ENCODE measurements around the gene EYS.

EYS gene

GRCh38 chr6:63790334-63790733, 1916.7 kb downstream of the EYS start:
- Mint-ChIP-seq H3K4me3 (no peak overlapping the region), H3K9me3 (no peaks in the 10 kb centered on the region), H3K4me1 (no peaks in the 10 kb centered on the region), H3K36me3 (ENCODE audit: insufficient read depth) (no peaks in the 10 kb centered on the region), H3K27me3 (peaks cover 4% of the 10 kb centered on the region), H3K27ac (ENCODE audit: low read depth) (no peak overlapping the region)
- ATAC-seq (replicated peaks; ENCODE audit: extremely low read depth, poor library complexity, severe bottlenecking) (no peak), DNase-seq (ENCODE audit: low spot score in 2 of 2) (no peak)

- DNase-seq (ENCODE audit: low spot score in 2 of 2) (no peak), ATAC-seq (replicated peaks; ENCODE audit: extremely low read depth, poor library complexity, severe bottlenecking) (no peak)
- Mint-ChIP-seq H3K4me3 (no peak overlapping the region), H3K27ac (ENCODE audit: low read depth) (no peak overlapping the region), H3K27me3 (peaks cover 9% of the 10 kb centered on the region), H3K36me3 (ENCODE audit: insufficient read depth) (no peaks in the 10 kb centered on the region), H3K9me3 (no peaks in the 10 kb centered on the region), H3K4me1 (no peaks in the 10 kb centered on the region)
Measured at GRCh38 chr6:63789699-63790098, 1917.3 kb downstream of the EYS start.

DNA sequence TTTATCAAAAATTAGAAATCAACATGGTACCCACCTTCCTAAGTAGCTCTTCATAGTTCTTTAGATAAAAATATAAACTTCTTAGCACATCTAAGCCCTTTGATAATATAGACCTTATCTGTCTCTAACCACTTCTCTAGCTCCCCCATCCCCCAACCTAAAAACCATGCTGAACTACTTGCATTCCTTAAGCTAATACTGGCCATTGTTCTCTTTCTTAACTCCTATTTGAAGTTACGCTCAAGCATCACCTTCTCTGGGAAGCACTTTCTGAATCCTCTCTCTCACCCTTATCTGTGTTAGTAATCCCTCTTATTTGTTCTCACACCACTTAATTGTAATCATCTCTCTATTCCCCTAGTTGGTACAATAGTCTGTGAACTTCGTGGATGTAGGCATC, 1918.5 kb downstream of the EYS start:
- DNase-seq (ENCODE audit: low spot score in 2 of 2) (no peak), ATAC-seq (replicated peaks; ENCODE audit: extremely low read depth, poor library complexity, severe bottlenecking) (no peak)
- peaks cover 9% of the 10 kb centered on the region for H3K27me3 Mint-ChIP-seq
- no peak overlapping the region for H3K4me3 Mint-ChIP-seq
- no peaks in the 10 kb centered on the region for H3K4me1 Mint-ChIP-seq
- H3K27ac Mint-ChIP-seq (ENCODE audit: low read depth): no peak overlapping the region
- no peaks in the 10 kb centered on the region for H3K36me3 Mint-ChIP-seq (ENCODE audit: insufficient read depth)
- no peaks in the 10 kb centered on the region for H3K9me3 Mint-ChIP-seq

DNA sequence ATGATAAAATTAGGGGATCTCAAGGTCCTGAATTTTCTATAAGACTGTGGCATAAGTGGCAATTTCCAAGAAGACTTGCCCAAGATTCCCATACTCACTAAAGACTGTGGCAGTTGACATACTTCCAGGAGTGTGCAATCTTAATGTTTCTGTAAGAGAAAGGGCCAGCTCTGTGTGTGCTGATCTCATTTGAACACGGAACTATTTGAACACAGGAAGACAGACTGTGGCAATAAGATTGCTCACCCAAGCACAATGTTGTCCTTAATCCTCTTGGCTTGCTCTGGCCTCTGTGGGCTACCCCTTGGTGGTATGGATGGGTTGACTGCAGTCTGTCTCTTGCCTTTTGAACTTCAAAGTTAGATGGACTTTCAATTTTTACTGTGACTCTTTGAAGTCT, 1920.0 kb downstream of the EYS start:
- Mint-ChIP-seq H3K36me3 (ENCODE audit: insufficient read depth) (no peaks in the 10 kb centered on the region), H3K4me3 (no peak overlapping the region), H3K9me3 (no peaks in the 10 kb centered on the region), H3K4me1 (no peaks in the 10 kb centered on the region), H3K27me3 (peaks cover 22% of the 10 kb centered on the region), H3K27ac (ENCODE audit: low read depth) (no peak overlapping the region)
- no peak for ATAC-seq (replicated peaks; ENCODE audit: extremely low read depth, poor library complexity, severe bottlenecking)
- DNase-seq (ENCODE audit: low spot score in 2 of 2): no peak

GRCh38 chr6:63785006-63785405, 1922.0 kb downstream of the EYS start:
- no peaks in the 10 kb centered on the region for H3K4me1 Mint-ChIP-seq

GRCh38 chr6:63783096-63783495, 1923.9 kb downstream of the EYS start:
- ATAC-seq (replicated peaks; ENCODE audit: extremely low read depth, poor library complexity, severe bottlenecking): no peak
- no peak overlapping the region for H3K27ac Mint-ChIP-seq (ENCODE audit: low read depth)
- H3K9me3 Mint-ChIP-seq: no peaks in the 10 kb centered on the region
- H3K4me3 Mint-ChIP-seq: no peak overlapping the region
- DNase-seq (ENCODE audit: low spot score in 2 of 2): no peak
- H3K4me1 Mint-ChIP-seq: no peaks in the 10 kb centered on the region
- H3K36me3 Mint-ChIP-seq (ENCODE audit: insufficient read depth): no peaks in the 10 kb centered on the region
- H3K27me3 Mint-ChIP-seq: peaks cover 30% of the 10 kb centered on the region

More at GRCh38 chr6:63785006-63785405, 1922.0 kb downstream of the EYS start:
- ATAC-seq (replicated peaks; ENCODE audit: extremely low read depth, poor library complexity, severe bottlenecking) (no peak), DNase-seq (ENCODE audit: low spot score in 2 of 2) (no peak)
- H3K27me3 Mint-ChIP-seq: peaks cover 30% of the 10 kb centered on the region
- no peak overlapping the region for H3K4me3 Mint-ChIP-seq
- no peaks in the 10 kb centered on the region for H3K36me3 Mint-ChIP-seq (ENCODE audit: insufficient read depth)
- H3K9me3 Mint-ChIP-seq: no peaks in the 10 kb centered on the region
- no peak overlapping the region for H3K27ac Mint-ChIP-seq (ENCODE audit: low read depth)

DNA sequence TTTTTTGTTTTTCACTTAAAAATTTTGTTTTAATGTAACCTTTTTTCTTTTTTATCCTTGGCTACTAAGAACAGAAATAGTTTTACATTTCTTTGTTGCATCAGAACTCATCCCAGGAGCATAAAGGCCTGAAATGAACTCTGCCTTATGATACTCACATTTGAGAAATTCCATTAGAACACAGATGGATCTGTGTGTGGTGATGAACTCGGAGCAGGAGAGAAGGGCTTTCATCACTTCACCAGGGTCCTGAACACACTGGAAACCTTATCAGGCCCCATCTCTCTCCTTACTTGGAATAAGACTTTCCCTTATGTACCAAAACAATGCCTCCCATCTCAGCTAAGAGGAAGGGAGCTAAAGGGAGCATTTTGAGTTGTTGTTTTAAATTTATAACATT, 1932.1 kb downstream of the EYS start:
- Mint-ChIP-seq H3K4me1 (no peaks in the 10 kb centered on the region), H3K27me3 (peaks cover 35% of the 10 kb centered on the region), H3K27ac (ENCODE audit: low read depth) (no peak overlapping the region), H3K36me3 (ENCODE audit: insufficient read depth) (peaks cover 3% of the 10 kb centered on the region), H3K9me3 (no peaks in the 10 kb centered on the region), H3K4me3 (no peak overlapping the region)
- DNase-seq (ENCODE audit: low spot score in 2 of 2) (no peak), ATAC-seq (replicated peaks; ENCODE audit: extremely low read depth, poor library complexity, severe bottlenecking) (no peak)

GRCh38 chr6:63773200-63773599, 1933.8 kb downstream of the EYS start:
- H3K4me3 Mint-ChIP-seq: no peak overlapping the region
- DNase-seq (ENCODE audit: low spot score in 2 of 2): no peak
- peaks cover 3% of the 10 kb centered on the region for H3K36me3 Mint-ChIP-seq (ENCODE audit: insufficient read depth)
- H3K4me1 Mint-ChIP-seq: no peaks in the 10 kb centered on the region
- no peaks in the 10 kb centered on the region for H3K9me3 Mint-ChIP-seq
- no peak for ATAC-seq (replicated peaks; ENCODE audit: extremely low read depth, poor library complexity, severe bottlenecking)
- no peak overlapping the region for H3K27ac Mint-ChIP-seq (ENCODE audit: low read depth)
- peaks cover 38% of the 10 kb centered on the region for H3K27me3 Mint-ChIP-seq

GRCh38 chr6:63765828-63766227, 1941.2 kb downstream of the EYS start:
- no peak overlapping the region for H3K27ac Mint-ChIP-seq (ENCODE audit: low read depth)
- no peaks in the 10 kb centered on the region for H3K9me3 Mint-ChIP-seq
- H3K4me3 Mint-ChIP-seq: no peak overlapping the region
- H3K36me3 Mint-ChIP-seq (ENCODE audit: insufficient read depth): peaks cover 2% of the 10 kb centered on the region
- H3K27me3 Mint-ChIP-seq: peaks cover 14% of the 10 kb centered on the region
- DNase-seq (ENCODE audit: low spot score in 2 of 2) (no peak), ATAC-seq (replicated peaks; ENCODE audit: extremely low read depth, poor library complexity, severe bottlenecking) (no peak)
- no peaks in the 10 kb centered on the region for H3K4me1 Mint-ChIP-seq

DNA sequence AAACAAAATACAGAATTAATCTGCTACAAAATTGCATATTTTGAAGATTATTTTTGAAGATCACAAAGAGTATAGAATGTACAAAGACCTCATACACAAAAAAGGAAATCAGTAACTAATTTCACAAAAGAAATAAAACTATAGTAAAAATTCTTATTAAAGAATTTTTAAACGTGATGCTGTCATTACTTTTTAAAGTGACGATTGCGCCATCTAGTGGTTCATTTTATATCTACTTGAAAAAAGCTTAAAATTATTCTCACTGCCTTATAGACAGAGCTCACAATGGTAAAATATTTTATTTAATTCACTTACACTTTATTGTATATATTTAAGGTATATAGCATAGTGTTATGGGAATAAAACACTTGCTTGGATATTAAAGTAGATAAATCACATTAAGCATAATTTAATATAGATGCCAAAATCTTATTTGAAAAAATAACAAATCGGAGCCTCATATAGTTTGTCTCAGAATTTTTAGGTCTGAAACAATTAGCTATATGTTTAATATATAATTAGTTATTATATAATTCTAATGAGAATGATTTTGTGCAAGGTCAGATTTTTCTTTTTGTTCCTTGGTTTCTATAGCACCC, 1942.6 kb downstream of the EYS start:
- no peak overlapping the region for H3K27ac Mint-ChIP-seq (ENCODE audit: low read depth)
- DNase-seq (ENCODE audit: low spot score in 2 of 2): no peak
- peaks cover 14% of the 10 kb centered on the region for H3K27me3 Mint-ChIP-seq
- H3K9me3 Mint-ChIP-seq: no peaks in the 10 kb centered on the region
- ATAC-seq (replicated peaks; ENCODE audit: extremely low read depth, poor library complexity, severe bottlenecking): no peak
- H3K4me3 Mint-ChIP-seq: no peak overlapping the region
- H3K4me1 Mint-ChIP-seq: no peaks in the 10 kb centered on the region
- H3K36me3 Mint-ChIP-seq (ENCODE audit: insufficient read depth): peaks cover 2% of the 10 kb centered on the region

GRCh38 chr6:63760199-63760598, 1946.8 kb downstream of the EYS start:
- H3K36me3 Mint-ChIP-seq (ENCODE audit: insufficient read depth): peaks cover 2% of the 10 kb centered on the region
- H3K4me3 Mint-ChIP-seq: no peak overlapping the region
- no peak for ATAC-seq (replicated peaks; ENCODE audit: extremely low read depth, poor library complexity, severe bottlenecking)
- no peaks in the 10 kb centered on the region for H3K4me1 Mint-ChIP-seq
- DNase-seq (ENCODE audit: low spot score in 2 of 2): no peak
- no peak overlapping the region for H3K27ac Mint-ChIP-seq (ENCODE audit: low read depth)
- H3K27me3 Mint-ChIP-seq: no peaks in the 10 kb centered on the region
- H3K9me3 Mint-ChIP-seq: no peaks in the 10 kb centered on the region

GRCh38 chr6:63759605-63760105, 1947.4 kb downstream of the EYS start:
- Mint-ChIP-seq H3K36me3 (ENCODE audit: insufficient read depth) (peaks cover 2% of the 10 kb centered on the region), H3K27me3 (no peaks in the 10 kb centered on the region), H3K27ac (ENCODE audit: low read depth) (no peak overlapping the region), H3K4me3 (no peak overlapping the region), H3K4me1 (no peaks in the 10 kb centered on the region), H3K9me3 (no peaks in the 10 kb centered on the region)
- ATAC-seq (replicated peaks; ENCODE audit: extremely low read depth, poor library complexity, severe bottlenecking) (no peak), DNase-seq (ENCODE audit: low spot score in 2 of 2) (no peak)

DNA sequence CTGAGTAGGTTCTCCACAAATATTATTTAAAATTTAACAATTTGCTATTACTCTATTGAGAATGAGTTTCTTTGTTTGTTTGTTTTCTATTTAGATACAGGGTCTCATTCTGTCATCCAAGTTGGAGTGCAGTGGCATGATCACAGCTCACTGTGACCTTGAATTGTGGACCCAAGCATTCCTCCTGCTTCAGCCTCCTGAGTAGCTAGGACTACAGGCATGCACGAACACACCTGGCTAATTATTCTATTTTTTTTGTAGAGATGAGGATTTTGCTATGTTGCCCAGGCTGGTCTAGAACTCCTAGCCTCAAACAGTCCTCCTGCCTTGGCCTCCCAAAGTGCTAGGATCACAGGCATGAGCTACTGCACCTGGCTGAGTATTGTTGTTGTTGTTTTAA, 1949.2 kb downstream of the EYS start:
- Mint-ChIP-seq H3K9me3 (no peaks in the 10 kb centered on the region), H3K4me3 (no peak overlapping the region), H3K4me1 (no peaks in the 10 kb centered on the region), H3K36me3 (ENCODE audit: insufficient read depth) (no peaks in the 10 kb centered on the region), H3K27ac (ENCODE audit: low read depth) (no peak overlapping the region), H3K27me3 (no peaks in the 10 kb centered on the region)
- DNase-seq (ENCODE audit: low spot score in 2 of 2) (no peak), ATAC-seq (replicated peaks; ENCODE audit: extremely low read depth, poor library complexity, severe bottlenecking) (no peak)
